Colonic mucosa (tissue), 4 donors: ENCODE results near the gene PRC1. TPM values are rescaled to one million over a fixed set of nuclear protein-coding genes. Genes with fewer than 3 reads are reported as not detected.

ENCODE experiments used
- DNase-seq: peaks from one replicate; pipeline ENCODE4 v3.0.0-alpha.2; 2020
- H3K27ac ChIP-seq: fragments of 200-600 bp; one replicate; pipeline ENCODE4 v1.8.0; 2021
- H3K27me3 ChIP-seq: fragments of 200-600 bp; one replicate; pipeline ENCODE4 v1.8.0; 2021
- H3K36me3 ChIP-seq: fragments of 200-600 bp; one replicate; pipeline ENCODE4 v1.8.0; 2021
- H3K4me1 ChIP-seq: fragments of 200-600 bp; one replicate; pipeline ENCODE4 v1.8.0; 2021; ENCODE audit warnings: mild to moderate bottlenecking
- H3K4me3 ChIP-seq: fragments of 200-600 bp; one replicate; pipeline ENCODE4 v1.8.0; 2021
- H3K9ac ChIP-seq, 2 donors: one replicate each; pipeline ENCODE4 v1.7.0; 2013; ENCODE audit warnings: control low read depth in 2 of 2, low read depth in 2 of 2, low read length in 2 of 2
- H3K9me3 ChIP-seq: fragments of 200-600 bp; one replicate; pipeline ENCODE4 v1.8.0; 2021
- CTCF ChIP-seq: fragments of 200-600 bp; IDR thresholded peaks from one replicate; pipeline ENCODE4 v1.8.0; 2022; ENCODE audit warnings: antibody characterized with exemption, mild to moderate bottlenecking
- intact Hi-C: fragments of 100-400 bp; cut with DNase I; formaldehyde crosslinking; loops from one replicate; pipeline ENCODE4 v1.14.1; 2022
- total RNA-seq, 2 donors: library from RNA; stranded (reverse); fragmentation: NEBNext Ultra II Directional in 1 of 2; extraction: Animal tissue kit (Norgen Biotek cat#: 25700) in 1 of 2; gene quantifications; one replicate each; pipeline ENCODE4 v1.2.1, GENCODE V29; 2021
- donor health status: healthy.
- donor health status: DM: no; HTN: no; CAD: no.
- donor health status: DM: no; HTN: no; CAD: no.

Gene PRC1
- total RNA-seq, 2 donors from 2014 or later = 44.3 to 114 TPM

GRCh38 chr15:90981681-90982080 is 12.7 kb downstream of the PRC1 start:
- peaks cover 11% of the 10 kb centered on the region for H3K36me3 ChIP-seq
- no peak for TF ChIP-seq CTCF
- H3K4me1 ChIP-seq = no peaks in the 10 kb centered on the region
- no peak overlapping the region for H3K9ac ChIP-seq
- H3K27me3 ChIP-seq = no peaks in the 10 kb centered on the region
- intact Hi-C loops = no loop called here
- H3K27ac ChIP-seq = no peak overlapping the region
- no peak for DNase-seq
- H3K4me3 ChIP-seq = no peak overlapping the region
- no peaks in the 10 kb centered on the region for H3K9me3 ChIP-seq

GRCh38 chr15:90979582-90979981 is 14.8 kb downstream of the PRC1 start:
- H3K36me3 ChIP-seq = peaks cover 11% of the 10 kb centered on the region
- TF ChIP-seq CTCF = no peak

GRCh38 chr15:90974216-90974615 is 20.1 kb downstream of the PRC1 start:
- Histone ChIP-seq H3K4me1 (no peaks in the 10 kb centered on the region), H3K36me3 (no peaks in the 10 kb centered on the region), H3K27ac (no peak overlapping the region), H3K9me3 (no peaks in the 10 kb centered on the region), H3K27me3 (no peaks in the 10 kb centered on the region), H3K4me3 (no peak overlapping the region), H3K9ac (no peak overlapping the region)
- DNase-seq = no peak
- TF ChIP-seq CTCF = no peak
- intact Hi-C loops = no loop called here

More at GRCh38 chr15:90979582-90979981, 14.8 kb downstream of the PRC1 start:
- Histone ChIP-seq H3K9ac (no peak overlapping the region), H3K9me3 (no peaks in the 10 kb centered on the region), H3K4me3 (no peak overlapping the region), H3K27me3 (no peaks in the 10 kb centered on the region), H3K27ac (no peak overlapping the region), H3K4me1 (no peaks in the 10 kb centered on the region)
- intact Hi-C loops = no loop called here
- no peak for DNase-seq

GRCh38 chr15:90972133-90972532 is 22.2 kb downstream of the PRC1 start:
- Histone ChIP-seq H3K9me3 (no peaks in the 10 kb centered on the region), H3K27me3 (no peaks in the 10 kb centered on the region), H3K4me3 (no peak overlapping the region), H3K9ac (no peak overlapping the region), H3K4me1 (no peaks in the 10 kb centered on the region), H3K36me3 (peaks cover 1% of the 10 kb centered on the region), H3K27ac (no peak overlapping the region)
- DNase-seq = no peak
- no peak for TF ChIP-seq CTCF
- intact Hi-C loops = no loop called here

GRCh38 chr15:90970274-90970673 is 24.1 kb downstream of the PRC1 start:
- H3K36me3 ChIP-seq = peaks cover 5% of the 10 kb centered on the region
- H3K9ac ChIP-seq = no peak overlapping the region
- H3K4me1 ChIP-seq = no peaks in the 10 kb centered on the region
- H3K27me3 ChIP-seq = no peaks in the 10 kb centered on the region
- DNase-seq = no peak
- intact Hi-C loops = no loop called here
- H3K9me3 ChIP-seq = no peaks in the 10 kb centered on the region
- H3K27ac ChIP-seq = no peak overlapping the region
- H3K4me3 ChIP-seq = no peak overlapping the region
- TF ChIP-seq CTCF = no peak

GRCh38 chr15:90968434-90968833 is 25.9 kb downstream of the PRC1 start:
- Histone ChIP-seq H3K9me3 (no peaks in the 10 kb centered on the region), H3K4me3 (no peak overlapping the region), H3K27ac (no peak overlapping the region), H3K36me3 (peaks cover 5% of the 10 kb centered on the region), H3K9ac (no peak overlapping the region), H3K4me1 (no peaks in the 10 kb centered on the region), H3K27me3 (no peaks in the 10 kb centered on the region)
- no peak for DNase-seq
- TF ChIP-seq CTCF = no peak
- intact Hi-C loops = no loop called here
